ENCODE results near the gene OPCML.

GRCh38 chr11:132777067-132777975, 755.0 kb downstream of the OPCML start:
- no peak for TF ChIP-seq EZH2 (IDR thresholded peaks at IDR 0.05; ENCODE audit: borderline replicate concordance, low read depth, low read length, poor library complexity, severe bottlenecking)
- no peak for TF ChIP-seq CTCF (conservative IDR thresholded peaks at IDR 0.05; ENCODE audit: low read depth, low read length)

All from A673 (cell line).